Myometrial cell (primary cell): Measurements from ENCODE around the gene CD248. TPM values are rescaled to one million over a fixed set of nuclear protein-coding genes. Genes with fewer than 3 reads are reported as not detected.

Experiments used
- total RNA-seq: library from RNA; depleted of rRNA; stranded (reverse); fragments of >200 nt; gene quantifications from 2 replicates; pipeline ENCODE4 v1.2.3, GENCODE V29; 2015

The CD248 gene
- total RNA-seq: 93.4 and 98.0 TPM in 2 replicates

GRCh38 chr11:66316849-66317251 lies at the start of gene CD248:
Gene CD248, minus strand, starts transcription at chr11:66317044. Its CDS starts 17 bp downstream, at chr11:66317027.

GRCh38 chr11:66347425-66348276 lies 30.8 kb upstream of the CD248 start, which contains the start of gene B4GAT1:
Gene B4GAT1, minus strand, starts transcription at chr11:66347629. Its CDS starts 84 bp downstream, at chr11:66347545.

GRCh38 chr11:66344550-66345315 lies 27.9 kb upstream of the CD248 start, which contains the start of gene BRMS1:
Gene BRMS1, minus strand, starts transcription at chr11:66345104. Its CDS starts 2,870 bp downstream, at chr11:66342234.

GRCh38 chr11:66336234-66337102 lies 19.6 kb upstream of the CD248 start, which contains the start of gene RIN1:
Gene RIN1, minus strand, starts transcription at chr11:66336434. Its CDS starts 32 bp downstream, at chr11:66336402.

GRCh38 chr11:66291706-66292542 lies 24.9 kb downstream of the CD248 start, which contains the start of gene TMEM151A:
Gene TMEM151A, plus strand, starts transcription at chr11:66291894. Its CDS starts 120 bp downstream, at chr11:66292014.

GRCh38 chr11:66288671-66289547 lies 27.9 kb downstream of the CD248 start, which contains the start of gene YIF1A:
Gene YIF1A, minus strand, starts transcription at chr11:66289143. Its CDS starts 158 bp downstream, at chr11:66288985.

GRCh38 chr11:66277471-66278362 lies 39.1 kb downstream of the CD248 start, which contains the start of gene CNIH2:
Gene CNIH2, plus strand, starts transcription at chr11:66278175. Its CDS starts 282 bp downstream, at chr11:66278457.

GRCh38 chr11:66268244-66268951 lies 48.4 kb downstream of the CD248 start, which contains the start of gene RAB1B:
Gene RAB1B, plus strand, starts transcription at chr11:66268639. Its CDS starts 41 bp downstream, at chr11:66268680.

Other genes starting within 250 kb of the CD248 start
- 20.8 and 22.9 TPM in 2 replicates for gene PACS1, start 246.8 kb downstream of the CD248 start, total RNA-seq
- 13.0 and 16.3 TPM in 2 replicates for gene KLC2, start 59.3 kb downstream of the CD248 start, total RNA-seq
- gene RAB1B, start 48.4 kb downstream of the CD248 start, total RNA-seq: 165 and 169 TPM in 2 replicates
- gene CNIH2, start 38.9 kb downstream of the CD248 start, total RNA-seq: 0.29 TPM in 1 of 2 replicates, not detected in the other
- 239 and 330 TPM in 2 replicates for gene YIF1A, start 27.9 kb downstream of the CD248 start, total RNA-seq
- not detected in 2 replicates for gene TMEM151A, start 25.1 kb downstream of the CD248 start, total RNA-seq
- 58.8 and 68.3 TPM in 2 replicates for gene RIN1, start 19.4 kb upstream of the CD248 start, total RNA-seq
- gene BRMS1, start 28.1 kb upstream of the CD248 start, total RNA-seq: 64.0 and 74.1 TPM in 2 replicates
- 45.0 and 50.2 TPM in 2 replicates for gene B4GAT1, start 30.6 kb upstream of the CD248 start, total RNA-seq
- gene SLC29A2, start 54.7 kb upstream of the CD248 start, total RNA-seq: 0.71 and 1.2 TPM in 2 replicates
- gene NPAS4, start 104.0 kb upstream of the CD248 start, total RNA-seq: not detected in 2 replicates
- gene MRPL11, start 121.8 kb upstream of the CD248 start, total RNA-seq: 63.1 and 66.9 TPM in 2 replicates
- 5.3 and 6.3 TPM in 2 replicates for gene PELI3, start 149.9 kb upstream of the CD248 start, total RNA-seq
- gene DPP3, start 163.4 kb upstream of the CD248 start, total RNA-seq: 60.1 and 79.0 TPM in 2 replicates
- gene BBS1, start 193.6 kb upstream of the CD248 start, total RNA-seq: 30.8 and 39.8 TPM in 2 replicates
- gene ZDHHC24, start 229.0 kb upstream of the CD248 start, total RNA-seq: 23.9 and 28.5 TPM in 2 replicates
- under 0.01 and 0.18 TPM in 2 replicates for gene ACTN3, start 229.9 kb upstream of the CD248 start, total RNA-seq